HG03025 (cell line): ENCODE measurements around the gene ZNF423.

ENCODE experiments used
- ATAC-seq: cut with Tn5 transposase; IDR thresholded peaks from one replicate; pipeline ENCODE4 v1.9.1; 2021; ENCODE audit warnings: mild to moderate bottlenecking, moderate library complexity; ENCODE audit not compliant: unreplicated experiment, low FRiP score

The ZNF423 gene

GRCh38 chr16:49828533-49829267 lies 27.2 kb downstream of the ZNF423 start:
- ATAC-seq, result no peak

- no peak for ATAC-seq
Measured at GRCh38 chr16:49827805-49828438, 28.0 kb downstream of the ZNF423 start.

GRCh38 chr16:49826515-49826914 lies 29.4 kb downstream of the ZNF423 start:
- no peak for ATAC-seq

DNA sequence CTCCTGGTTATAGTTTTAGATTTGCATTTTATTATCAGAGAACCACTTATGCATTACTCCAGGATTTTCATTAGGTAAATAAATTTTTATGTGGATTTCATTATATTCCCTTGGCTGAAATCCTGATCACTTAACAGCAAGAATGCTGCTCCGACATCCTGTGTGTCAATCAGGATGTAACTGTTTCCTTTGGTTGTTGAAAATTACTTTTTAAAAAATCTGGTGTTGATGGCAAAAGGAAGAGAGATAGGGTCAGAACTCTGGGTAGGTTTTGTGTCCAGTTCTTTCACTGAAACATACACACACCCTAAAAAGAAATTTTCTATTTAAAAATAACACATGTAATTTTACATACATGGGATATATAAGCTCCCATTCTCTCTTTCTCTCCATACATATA lies 30.9 kb downstream of the ZNF423 start:
- ATAC-seq, result no peak

DNA sequence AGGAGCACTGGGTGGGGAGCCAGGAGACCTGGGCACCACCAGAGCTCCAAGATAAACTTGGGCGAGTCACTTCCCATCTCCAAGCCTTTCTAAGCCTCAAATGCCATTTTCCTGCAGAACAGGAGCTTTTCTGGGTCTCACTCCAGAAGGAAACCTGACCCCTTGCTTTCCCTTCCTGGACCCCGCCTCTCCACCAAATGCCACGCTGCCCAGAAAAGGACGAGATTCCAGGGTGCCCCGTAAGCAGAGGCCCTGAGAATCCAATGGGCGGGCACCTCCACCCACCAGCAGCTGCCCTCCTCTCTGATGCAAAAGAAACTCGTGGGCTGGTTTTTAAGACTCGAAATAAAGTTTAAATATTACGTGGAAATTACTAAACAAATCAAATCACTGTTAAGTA lies 31.3 kb downstream of the ZNF423 start:
- ATAC-seq, result no peak

DNA sequence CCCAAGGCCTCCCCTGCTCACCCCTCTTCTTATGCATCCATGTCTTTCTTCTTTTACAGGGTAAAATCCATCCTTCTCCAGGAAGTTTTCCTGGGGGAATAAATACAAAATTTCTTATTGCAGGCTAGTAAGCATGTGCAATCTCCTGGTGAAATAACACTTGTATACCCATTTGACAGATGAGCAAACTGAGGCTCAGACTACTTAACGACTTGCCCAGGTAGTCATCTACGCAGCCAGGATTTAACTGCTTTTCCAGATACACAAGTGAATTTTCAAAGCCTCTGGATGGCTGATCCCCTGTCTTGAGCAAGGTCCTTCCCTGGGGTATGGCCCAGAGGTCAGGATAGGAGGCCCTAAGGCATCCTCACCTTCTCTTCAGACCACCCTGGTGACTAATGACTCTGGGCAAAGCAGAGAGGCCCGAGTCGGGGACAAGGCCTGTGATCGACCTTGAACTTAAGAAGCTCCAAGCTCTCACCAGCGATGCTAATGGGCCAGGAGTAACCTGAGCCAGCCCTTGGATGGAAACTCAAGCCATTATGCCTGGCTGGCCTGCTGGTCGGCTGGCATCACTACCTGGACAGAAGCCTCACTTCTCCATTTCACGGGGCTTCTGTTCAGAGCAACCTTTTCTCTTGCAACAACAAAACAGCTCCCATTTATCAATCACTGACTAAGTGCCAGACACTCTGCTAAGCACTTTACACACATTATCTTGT lies 33.1 kb downstream of the ZNF423 start:
- no peak for ATAC-seq

DNA sequence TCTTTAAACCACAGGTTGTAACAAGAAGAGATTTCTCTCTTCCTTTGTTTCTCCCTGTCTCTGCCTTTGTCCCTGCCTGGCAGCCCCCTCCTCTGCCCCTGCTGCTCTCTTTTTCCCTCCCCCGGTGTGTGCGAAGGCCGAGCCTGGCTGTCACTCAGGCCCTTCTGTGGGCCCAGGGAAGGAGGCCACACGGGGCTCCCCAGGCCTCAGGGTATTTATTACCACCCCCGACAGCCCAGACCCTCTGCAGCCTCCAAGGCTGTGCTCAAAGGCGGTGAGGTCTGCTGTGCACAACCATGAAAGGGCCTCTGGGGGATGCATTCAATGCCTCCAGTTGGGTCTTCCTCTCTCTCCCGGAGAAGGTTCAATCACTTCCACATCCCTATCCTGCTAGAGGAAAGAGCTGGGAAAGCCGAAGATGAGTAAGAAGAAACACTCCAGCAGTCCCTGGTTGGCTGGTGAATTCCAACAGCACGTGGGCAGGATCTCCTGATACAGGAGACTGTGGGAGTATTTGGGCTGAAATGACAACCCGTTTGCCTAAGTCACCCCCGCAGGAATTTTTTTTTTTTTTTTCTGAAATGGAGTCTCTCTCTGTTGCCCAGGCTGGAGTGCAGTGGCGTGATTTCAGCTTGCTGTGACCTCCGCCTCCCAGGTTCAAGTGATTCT lies 34.2 kb downstream of the ZNF423 start:
- ATAC-seq, result no peak

- no peak for ATAC-seq
Measured at GRCh38 chr16:49821156-49821555, 34.8 kb downstream of the ZNF423 start.

- no peak for ATAC-seq
Measured at GRCh38 chr16:49817754-49818507, 38.0 kb downstream of the ZNF423 start.

DNA sequence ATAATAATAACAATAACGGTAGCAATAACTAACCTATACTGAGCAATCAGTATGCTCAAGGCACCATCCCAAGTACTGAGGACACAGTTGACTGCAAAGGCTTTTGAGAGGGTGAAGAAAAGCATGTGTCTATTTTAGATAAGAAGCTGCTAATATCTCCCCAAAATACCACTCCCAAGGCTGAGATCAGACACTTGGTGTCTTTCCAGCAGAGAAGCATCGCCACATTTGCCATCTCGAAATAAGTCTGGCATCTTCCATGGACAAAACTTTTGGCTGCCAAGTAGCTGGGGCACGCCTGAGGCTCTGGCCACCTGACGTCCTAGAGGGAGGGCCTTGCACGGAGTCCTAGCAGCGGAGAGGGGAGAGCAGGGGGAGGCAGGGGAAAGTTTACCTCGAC lies 39.0 kb downstream of the ZNF423 start:
- ATAC-seq, result no peak

DNA sequence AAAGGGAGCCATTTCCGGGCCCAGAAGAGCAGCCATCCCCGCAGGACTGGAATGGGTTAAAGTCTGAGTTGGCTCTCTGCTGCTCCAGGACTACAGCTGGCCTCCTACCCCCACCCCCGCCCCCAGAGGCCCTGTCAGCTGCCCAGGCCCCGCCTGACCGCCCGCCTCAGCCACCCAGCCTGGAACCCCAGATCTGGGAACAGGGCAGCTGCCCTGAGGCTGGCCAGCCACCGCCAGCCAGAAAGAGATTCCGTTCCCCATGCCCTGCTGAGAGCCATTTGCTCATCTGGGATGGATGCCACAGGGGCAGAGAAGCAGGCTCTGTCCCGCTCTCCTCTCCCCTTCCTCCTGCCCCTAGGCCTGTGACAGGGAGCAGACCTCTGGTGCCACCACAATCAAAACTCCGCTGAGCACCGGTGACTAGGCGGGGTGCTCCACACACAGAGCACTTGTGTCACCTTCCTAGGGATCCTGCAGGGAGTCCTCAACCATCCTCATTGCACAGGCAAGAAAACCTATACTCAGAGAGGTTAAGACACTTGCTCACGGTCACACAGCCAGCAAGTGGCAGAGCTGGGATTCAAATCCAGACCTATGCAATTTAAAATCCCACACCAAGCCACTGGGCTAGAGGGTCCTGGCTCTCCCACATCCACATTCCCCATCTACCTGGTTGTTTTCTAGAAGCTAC lies 44.1 kb downstream of the ZNF423 start:
- ATAC-seq, result no peak

DNA sequence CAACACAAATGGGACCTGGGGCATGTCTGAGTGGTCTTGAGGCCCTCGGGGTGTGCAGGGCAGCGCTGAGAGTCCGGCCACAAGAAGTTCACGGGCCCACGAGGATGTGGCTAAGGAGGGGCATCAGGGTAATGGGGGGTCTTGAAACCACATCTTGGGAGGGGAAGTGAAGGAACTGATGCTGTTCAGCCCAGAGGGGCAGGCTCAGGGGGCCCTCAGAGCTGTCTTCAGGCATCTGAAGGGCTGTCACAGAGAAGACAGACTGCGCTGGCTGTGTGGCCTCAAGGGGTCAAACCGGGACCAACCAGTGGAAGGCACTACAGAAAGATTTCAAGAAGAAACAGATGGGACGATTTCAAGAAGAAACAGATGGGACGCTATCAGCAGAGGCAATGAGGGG lies 45.1 kb downstream of the ZNF423 start:
- no peak for ATAC-seq

- ATAC-seq, result no peak
Measured at GRCh38 chr16:49809561-49809960, 46.4 kb downstream of the ZNF423 start.

DNA sequence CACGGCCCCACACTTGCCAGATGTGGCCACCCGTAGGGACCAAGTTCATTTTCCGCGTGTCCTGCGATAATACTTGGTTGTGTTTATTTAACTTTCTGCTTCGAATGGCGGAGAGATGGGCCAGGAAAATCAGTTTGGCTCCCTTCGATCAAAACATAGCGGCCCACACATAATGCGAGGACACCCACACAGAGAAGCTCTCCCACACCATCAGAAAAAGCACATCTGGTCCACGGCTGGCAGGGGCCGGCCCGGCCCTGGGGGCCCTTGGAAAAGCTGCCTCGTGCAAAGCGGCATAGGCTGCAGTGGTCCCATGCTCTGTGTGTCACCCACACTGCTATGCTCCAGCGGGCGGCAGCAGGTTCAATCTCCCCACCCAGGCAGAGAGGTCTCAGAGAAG lies 46.9 kb downstream of the ZNF423 start:
- ATAC-seq, result no peak

DNA sequence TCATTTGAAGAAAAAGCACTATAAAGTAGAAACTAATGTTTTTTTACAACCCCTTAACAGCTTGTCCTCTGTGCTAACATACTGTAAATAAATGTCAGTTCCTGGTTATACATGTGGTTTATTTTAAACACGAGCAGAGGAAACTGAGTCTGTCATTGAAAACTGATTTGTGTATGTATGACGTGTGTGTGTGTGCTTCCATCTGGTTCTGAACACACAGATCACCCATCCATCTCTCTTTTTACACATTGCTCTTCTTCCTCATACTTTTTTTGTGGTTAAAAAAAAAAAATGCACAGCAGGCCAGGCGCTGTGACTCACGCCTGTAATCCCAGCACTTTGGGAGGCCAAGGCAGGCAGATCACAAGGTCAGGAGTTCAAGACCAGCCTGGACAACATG lies 49.5 kb downstream of the ZNF423 start:
- ATAC-seq, result no peak

- ATAC-seq, result no peak
Measured at GRCh38 chr16:49801290-49801689, 54.6 kb downstream of the ZNF423 start.

DNA sequence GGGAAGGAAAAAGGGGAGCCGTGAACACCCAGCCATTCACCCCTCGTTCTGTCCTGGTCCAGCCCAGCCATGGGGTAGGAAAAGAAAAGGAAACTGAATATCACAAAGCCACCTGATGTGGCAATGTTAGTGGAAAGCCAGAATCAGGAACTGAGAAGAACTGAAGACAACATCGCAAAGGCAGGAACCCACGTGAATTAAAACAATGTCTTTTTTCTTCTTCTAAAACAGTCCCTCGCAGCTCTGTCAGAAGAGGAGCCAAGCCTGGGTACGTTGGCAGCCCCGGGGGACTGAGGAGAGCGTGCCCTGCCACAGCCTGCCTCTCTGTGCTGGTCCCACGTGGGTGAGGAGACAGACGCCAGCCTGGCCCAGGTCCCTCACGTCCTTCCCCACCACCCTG lies 55.0 kb downstream of the ZNF423 start:
- ATAC-seq, result no peak

- no peak for ATAC-seq
Measured at GRCh38 chr16:49800441-49800840, 55.5 kb downstream of the ZNF423 start.

GRCh38 chr16:49799172-49799571 lies 56.7 kb downstream of the ZNF423 start:
- ATAC-seq, result no peak

DNA sequence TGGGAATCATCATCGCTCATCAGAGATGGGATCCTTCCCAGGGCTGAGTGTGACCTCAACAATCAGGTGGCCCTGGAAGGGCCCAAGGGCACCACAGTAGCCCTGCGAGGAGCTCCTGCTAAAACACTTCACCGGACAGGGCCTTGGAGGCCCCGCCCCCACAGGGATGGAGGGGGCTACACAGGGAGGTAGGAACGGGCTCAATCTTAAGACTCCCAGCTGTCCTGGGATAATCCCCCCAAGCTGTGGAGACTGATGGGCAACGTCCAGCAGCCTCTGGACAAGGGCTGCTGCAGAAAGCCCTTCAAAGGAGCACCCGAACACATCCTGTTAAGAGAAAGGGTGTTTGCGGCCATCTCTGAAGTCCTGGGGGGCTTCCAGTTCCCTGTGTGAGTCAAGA lies 60.4 kb downstream of the ZNF423 start:
- no peak for ATAC-seq
